ENCODE results near the gene MYOZ3. TPM values are rescaled to one million over a fixed set of nuclear protein-coding genes. Genes with fewer than 3 reads are reported as not detected.

The MYOZ3 gene
- total and polyA plus RNA-seq, 10 of the 15 experiments (the other 5 are each of a cell fraction or from before 2014, with no cell fraction given): 0.04 to 1.1 (median 0.10) TPM; not detected in 4

GRCh38 chr5:150616024-150616470 lies 45.0 kb upstream of the MYOZ3 start (continued):
- TF ChIP-seq NFYB (IDR thresholded peaks at IDR 0.05; ENCODE audit: insufficient read depth, low read depth, low read length): no peak
- no peak for TF ChIP-seq MTA3 (IDR thresholded peaks at IDR 0.05; ENCODE audit: borderline replicate concordance, low read length)

- in situ Hi-C loops (cut with MboI) (no loop called here), intact Hi-C loops (cut with micrococcal nuclease; ENCODE audit: unreplicated experiment) (no loop called here)
- H3K4me1 ChIP-seq (ENCODE audit: control insufficient read depth, insufficient read depth, low read length): no peaks in the 10 kb centered on the region; the same call in 1 of the 2 replicates
- DNase-seq (ENCODE audit: low read depth, low spot score) (no peak), ATAC-seq (no peak), FAIRE-seq (no peak)
- POLR2A ChIA-PET: interaction anchor here (1.6 kb wide), 1 partner anchor 29 kb away, joined by 3 read pairs; no protein-coding TSS in a partner anchor
- H3K27ac ChIP-seq (ENCODE audit: control insufficient read depth, insufficient read depth): no peak overlapping the region
- H3K9ac ChIP-seq (ENCODE audit: control insufficient read depth, insufficient read depth, low read length): no peak overlapping the region
- CTCF ChIA-PET: interaction anchor here (1.4 kb wide), 1 partner anchor 56 kb away, joined by 3 read pairs; no protein-coding TSS in a partner anchor
- no peak overlapping the region for H2AFZ ChIP-seq (ENCODE audit: control insufficient read depth, low read depth, low read length)
- no peaks in the 10 kb centered on the region for H3K9me3 ChIP-seq (replicated peaks; ENCODE audit: control insufficient read depth, insufficient read depth, low read length)
- H3K4me3 ChIP-seq: no peak overlapping the region
- no peak for TF ChIP-seq MEF2B (IDR thresholded peaks at IDR 0.05; ENCODE audit: partially characterized antibody, poor library complexity, severe bottlenecking)
- no TSS peak for BruUV-seq (replicated peaks)
- H3K4me2 ChIP-seq (ENCODE audit: control insufficient read depth, insufficient read depth): no peak overlapping the region
- H4K20me1 ChIP-seq (ENCODE audit: control insufficient read depth, insufficient read depth): no peaks in the 10 kb centered on the region
- no peaks in the 10 kb centered on the region; a peak in 1 of 4 replicates for H3K27me3 ChIP-seq (replicated peaks in 1 of 2; ENCODE audit: control insufficient read depth in 2 of 2, insufficient read depth in 2 of 2, low read length in 1 of 2)
- no peaks in the 10 kb centered on the region for H3K79me2 ChIP-seq (ENCODE audit: control insufficient read depth, insufficient read depth, low read length)
- SMC1A ChIA-PET (ENCODE audit: uncharacterized antibody, unreplicated experiment): interaction anchor here (1.2 kb wide), 1 partner anchor 12 kb away, joined by 3 read pairs; no protein-coding TSS in a partner anchor
- RAD21 ChIA-PET (ENCODE audit: unreplicated experiment): no interaction called here
- H3K36me3 ChIP-seq (ENCODE audit: control insufficient read depth in 2 of 2, insufficient read depth in 2 of 2, low read length in 1 of 2): no peaks in the 10 kb centered on the region
- WGBS (ENCODE audit: insufficient coverage, insufficient replicate concordance, low lambda C conversion rate, missing lambda C conversion rate): 92% methylated on average over 1 of the region's 1 CpG
These were observed 44.5 kb upstream of the MYOZ3 start for GRCh38 chr5:150616506-150616905.

GRCh38 chr5:150618163-150618562 lies 42.9 kb upstream of the MYOZ3 start:
- Histone ChIP-seq H3K4me3 (no peak overlapping the region), H3K79me2 (ENCODE audit: control insufficient read depth, insufficient read depth, low read length) (no peaks in the 10 kb centered on the region), H3K27ac (ENCODE audit: control insufficient read depth, insufficient read depth) (no peak overlapping the region), H3K4me1 (ENCODE audit: control insufficient read depth, insufficient read depth, low read length) (peaks cover 14% of the 10 kb centered on the region), H4K20me1 (ENCODE audit: control insufficient read depth, insufficient read depth) (no peaks in the 10 kb centered on the region), H2AFZ (ENCODE audit: control insufficient read depth, low read depth, low read length) (no peak overlapping the region), H3K36me3 (ENCODE audit: control insufficient read depth in 2 of 2, insufficient read depth in 2 of 2, low read length in 1 of 2) (no peaks in the 10 kb centered on the region), H3K27me3 (replicated peaks in 1 of 2; ENCODE audit: control insufficient read depth in 2 of 2, insufficient read depth in 2 of 2, low read length in 1 of 2) (no peaks in the 10 kb centered on the region; a peak in 1 of 4 replicates), H3K9me3 (replicated peaks; ENCODE audit: control insufficient read depth, insufficient read depth, low read length) (no peaks in the 10 kb centered on the region), H3K4me2 (ENCODE audit: control insufficient read depth, insufficient read depth) (no peak overlapping the region), H3K9ac (ENCODE audit: control insufficient read depth, insufficient read depth, low read length) (no peak overlapping the region)
- ChIA-PET SMC1A (ENCODE audit: uncharacterized antibody, unreplicated experiment) (interaction anchor here (0.7 kb wide), 1 partner anchor 555 kb away, joined by 3 read pairs; no protein-coding TSS in a partner anchor), CTCF (interaction anchor here (0.9 kb wide), 1 partner anchor 18 kb away, joined by 3 read pairs; no protein-coding TSS in a partner anchor), RAD21 (ENCODE audit: unreplicated experiment) (no interaction called here), POLR2A (no interaction called here)
- TF ChIP-seq ZBTB33 (IDR thresholded peaks at IDR 0.05): no peak
- intact Hi-C loops (cut with micrococcal nuclease; ENCODE audit: unreplicated experiment) (no loop called here), in situ Hi-C loops (cut with MboI) (no loop called here)
- DNase-seq (ENCODE audit: low read depth, low spot score): no peak
- no peak for FAIRE-seq
- 69% methylated on average over 9 of the region's 9 CpGs for WGBS (ENCODE audit: insufficient coverage, insufficient replicate concordance, low lambda C conversion rate, missing lambda C conversion rate)
- no TSS peak for BruUV-seq (replicated peaks)
- ATAC-seq: no peak
